ENCODE data around the gene MTF1.
"Not testable (repeated sequence)": the region's sequence is repeated elsewhere in the genome, so short reads cannot be mapped to it uniquely, and the experiment has no call there.

MTF1 gene

GRCh38 chr1:37782491-37782890 lies 76.9 kb downstream of the MTF1 start:
- no peak for DNase-seq

GRCh38 chr1:37778654-37779053 lies 80.7 kb downstream of the MTF1 start:
- DNase-seq: no peak

GRCh38 chr1:37776946-37777516 lies 82.4 kb downstream of the MTF1 start:
- DNase-seq: no peak

- not testable (repeated sequence) for DNase-seq
Measured at GRCh38 chr1:37771440-37771839, 88.0 kb downstream of the MTF1 start.

- DNase-seq: no peak
Measured at GRCh38 chr1:37767488-37767887, 91.9 kb downstream of the MTF1 start.

- DNase-seq: no peak
Measured at GRCh38 chr1:37765916-37766664, 93.3 kb downstream of the MTF1 start.

- DNase-seq: no peak
Measured at GRCh38 chr1:37764888-37765441, 94.4 kb downstream of the MTF1 start, which contains the start of gene EPHA10. TSS of gene EPHA10 (minus strand) at chr1:37765120. CDS start at chr1:37765066, 54 bp downstream.

- peak; percentile 9 for DNase-seq
Measured at GRCh38 chr1:37764414-37764825, 95.0 kb downstream of the MTF1 start.

- DNase-seq: no peak
Measured at GRCh38 chr1:37763791-37764413, 95.5 kb downstream of the MTF1 start.

- DNase-seq: no peak
Measured at GRCh38 chr1:37762516-37762915, 96.9 kb downstream of the MTF1 start.

- DNase-seq: no peak
Measured at GRCh38 chr1:37761416-37762095, 97.8 kb downstream of the MTF1 start.

Data from CD4-positive, alpha-beta T cell treated with Interleukin-12 subunit alpha and Interleukin-12 subunit beta, for 1 hour (primary cell).